Caco-2 (cell line): Measurements from ENCODE around the gene CEP85L. TPM values are rescaled to one million over a fixed set of nuclear protein-coding genes. Genes with fewer than 3 reads are reported as not detected.

Source experiments
- BruUV-seq: library from RNA; stranded (reverse); fragments of 400-500 nt; replicated peaks from 2 replicates; lab custom pipeline; 2021; lab: Mats Ljungman, UMichigan
- CTCF ChIA-PET: fragments of 300-600 bp; sonication (Branson Sonifier 250); formaldehyde crosslinking; loops from one replicate; lab custom pipeline; 2022; ENCODE audit warnings: antibody characterized with exemption; lab: Charles Lee
- POLR2A ChIA-PET: fragments of 300-600 bp; sonication (Branson Sonifier 250); formaldehyde crosslinking; loops from one replicate; lab custom pipeline; 2022; ENCODE audit warnings: antibody characterized with exemption; lab: Charles Lee
- DNase-seq, 2 experiments: peaks; one replicate each; pipeline versions ENCODE4 v3.0.0 to v3.0.0-alpha.2; 2020 to 2022
- H3K27me3 ChIP-seq: replicated peaks from 2 replicates; pipeline ENCODE4 v1.6.0; 2011; ENCODE audit warnings: low read length; ENCODE audit not compliant: control insufficient read depth, insufficient read depth
- H3K36me3 ChIP-seq: 2 replicates; pipeline ENCODE4 v1.5.1; 2011; ENCODE audit warnings: low read length; ENCODE audit not compliant: control insufficient read depth, insufficient read depth
- H3K4me1 ChIP-seq: fragments of 250-450 bp; sonication (Bioruptor Pico); 2 replicates; pipeline ENCODE4 v1.5.1; 2020; ENCODE audit warnings: mild to moderate bottlenecking
- H3K4me3 ChIP-seq: 2 replicates; pipeline ENCODE4 v1.5.1; 2011; ENCODE audit warnings: low read depth, mild to moderate bottlenecking, control low read depth, low read length
- H3K9me3 ChIP-seq: fragments of 250-450 bp; sonication (Bioruptor Pico); 2 replicates; pipeline ENCODE4 v1.5.1; 2020; ENCODE audit warnings: mild to moderate bottlenecking, moderate library complexity
- H3K27ac Mint-ChIP-seq: one replicate; pipeline ENCODE4 v1.8.0; 2022; ENCODE audit warnings: mixed read lengths; ENCODE audit not compliant: unreplicated experiment
- H3K27me3 Mint-ChIP-seq: one replicate; pipeline ENCODE4 v1.8.0; 2022; ENCODE audit warnings: mixed read lengths; ENCODE audit not compliant: insufficient read depth, unreplicated experiment
- H3K36me3 Mint-ChIP-seq: one replicate; pipeline ENCODE4 v1.8.0; 2022; ENCODE audit warnings: mild to moderate bottlenecking, mixed read lengths; ENCODE audit not compliant: insufficient read depth, unreplicated experiment
- H3K4me1 Mint-ChIP-seq: one replicate; pipeline ENCODE4 v1.8.0; 2022; ENCODE audit warnings: low read depth, mixed read lengths; ENCODE audit not compliant: unreplicated experiment
- H3K4me3 Mint-ChIP-seq: one replicate; pipeline ENCODE4 v1.8.0; 2022; ENCODE audit warnings: mild to moderate bottlenecking, moderate library complexity, mixed read lengths; ENCODE audit not compliant: unreplicated experiment
- H3K9me3 Mint-ChIP-seq: one replicate; pipeline ENCODE4 v1.8.0; 2022; ENCODE audit warnings: mixed read lengths; ENCODE audit not compliant: unreplicated experiment
- CTCF ChIP-seq, 2 experiments: fragments of 200-600 bp in 1 of 2; IDR thresholded peaks; 1 replicate in 1 of 2; 2 replicates in 1 of 2; pipeline versions ENCODE4 v1.5.1 to v1.8.0; 2011 to 2022; ENCODE audit warnings: antibody characterized with exemption in 1 of 2, control low read depth in 1 of 2, inconsistent platforms in 1 of 2, low read depth in 1 of 2, low read length in 1 of 2, mild to moderate bottlenecking in 1 of 2, moderate library complexity in 1 of 2; ENCODE audit not compliant: insufficient read depth in 1 of 2, severe bottlenecking in 1 of 2, unreplicated experiment in 1 of 2
- intact Hi-C: fragments of 100-400 bp; cut with micrococcal nuclease; formaldehyde crosslinking; loops from one replicate; pipeline ENCODE4 v1.10.0; 2022; ENCODE audit not compliant: unreplicated experiment
- total RNA-seq: library from RNA; stranded (reverse); gene quantifications from 2 replicates; pipeline ENCODE4 v1.2.3, GENCODE V29; 2022

The CEP85L gene
- total RNA-seq, 1 experiment from 2014 or later: 0.29 TPM

GRCh38 chr6:118537574-118537973 lies 113.8 kb downstream of the CEP85L start:
- no peak for DNase-seq
- Mint-ChIP-seq H3K27ac (no peak overlapping the region), H3K9me3 (no peaks in the 10 kb centered on the region), H3K4me3 (no peak overlapping the region), H3K36me3 (no peaks in the 10 kb centered on the region), H3K4me1 (no peaks in the 10 kb centered on the region), H3K27me3 (no peaks in the 10 kb centered on the region)
- H3K36me3 ChIP-seq: no peaks in the 10 kb centered on the region
- ChIA-PET CTCF (no interaction called here), POLR2A (no interaction called here)
- no peaks in the 10 kb centered on the region for H3K4me1 ChIP-seq
- intact Hi-C loops: no loop called here
- no peak overlapping the region for H3K4me3 ChIP-seq
- BruUV-seq: no TSS peak
- H3K9me3 ChIP-seq: no peaks in the 10 kb centered on the region
- TF ChIP-seq CTCF (IDR thresholded peaks at IDR 0.05; ENCODE audit: insufficient read depth in 1 of 2, low read depth in 1 of 2, low read length in 1 of 2, severe bottlenecking in 1 of 2, unreplicated experiment in 1 of 2): no peak
- no peaks in the 10 kb centered on the region for H3K27me3 ChIP-seq

- H3K27me3 ChIP-seq: no peaks in the 10 kb centered on the region
- no peaks in the 10 kb centered on the region for H3K9me3 Mint-ChIP-seq
- no peaks in the 10 kb centered on the region for H3K36me3 ChIP-seq
- no peak overlapping the region for H3K4me3 Mint-ChIP-seq
- POLR2A ChIA-PET: no interaction called here
- H3K27me3 Mint-ChIP-seq: no peaks in the 10 kb centered on the region
- TF ChIP-seq CTCF (IDR thresholded peaks at IDR 0.05; ENCODE audit: insufficient read depth in 1 of 2, low read depth in 1 of 2, low read length in 1 of 2, severe bottlenecking in 1 of 2, unreplicated experiment in 1 of 2): no peak
- no peaks in the 10 kb centered on the region for H3K36me3 Mint-ChIP-seq
- CTCF ChIA-PET: no interaction called here
- no peaks in the 10 kb centered on the region for H3K4me1 Mint-ChIP-seq
- no peaks in the 10 kb centered on the region for H3K4me1 ChIP-seq
- H3K4me3 ChIP-seq: no peak overlapping the region
- H3K9me3 ChIP-seq: no peaks in the 10 kb centered on the region
- intact Hi-C loops: no loop called here
- BruUV-seq: no TSS peak
- no peak for DNase-seq
- no peak overlapping the region for H3K27ac Mint-ChIP-seq
Observed at GRCh38 chr6:118536478-118536877, 114.9 kb downstream of the CEP85L start.

GRCh38 chr6:118535176-118535844 lies 116.1 kb downstream of the CEP85L start:
- Mint-ChIP-seq H3K9me3 (no peaks in the 10 kb centered on the region), H3K27ac (no peak overlapping the region), H3K36me3 (no peaks in the 10 kb centered on the region), H3K27me3 (no peaks in the 10 kb centered on the region), H3K4me3 (no peak overlapping the region), H3K4me1 (no peaks in the 10 kb centered on the region)
- no peak for DNase-seq
- intact Hi-C loops: no loop called here
- Histone ChIP-seq H3K4me3 (no peak overlapping the region), H3K27me3 (no peaks in the 10 kb centered on the region), H3K4me1 (no peaks in the 10 kb centered on the region), H3K36me3 (no peaks in the 10 kb centered on the region), H3K9me3 (no peaks in the 10 kb centered on the region)
- TF ChIP-seq CTCF (IDR thresholded peaks at IDR 0.05; ENCODE audit: insufficient read depth in 1 of 2, low read depth in 1 of 2, low read length in 1 of 2, severe bottlenecking in 1 of 2, unreplicated experiment in 1 of 2): no peak
- CTCF ChIA-PET: no interaction called here
- POLR2A ChIA-PET: no interaction called here
- BruUV-seq: no TSS peak
